HUES6 (cell line): ENCODE results near the gene TRPV2.
"Not testable (repeated sequence)": the region's sequence is repeated elsewhere in the genome, so short reads cannot be mapped to it uniquely, and the experiment has no call there.

Experiments used
- H3K27ac ChIP-seq: 2 replicates; pipeline ENCODE4 v1.7.0; 2013; ENCODE audit warnings: low read depth, mild to moderate bottlenecking, low read length, inconsistent platforms
- H3K27me3 ChIP-seq: 2 replicates; pipeline ENCODE4 v1.6.1; 2013; ENCODE audit warnings: low read length; ENCODE audit not compliant: control insufficient read depth, insufficient read depth
- H3K36me3 ChIP-seq: 2 replicates; pipeline ENCODE4 v1.6.1; 2013; ENCODE audit warnings: low read length; ENCODE audit not compliant: control insufficient read depth, insufficient read depth
- H3K4me1 ChIP-seq: 2 replicates; pipeline ENCODE4 v1.6.1; 2013; ENCODE audit warnings: low read length; ENCODE audit not compliant: control insufficient read depth, insufficient read depth
- H3K4me3 ChIP-seq: 2 replicates; pipeline ENCODE4 v1.5.1; 2013; ENCODE audit warnings: low read depth, low read length
- H3K9ac ChIP-seq: one replicate; pipeline ENCODE4 v1.6.1; 2013; ENCODE audit warnings: mild to moderate bottlenecking, low read length
- H3K9me3 ChIP-seq: 2 replicates; pipeline ENCODE4 v1.6.1; 2013; ENCODE audit warnings: low read depth, low read length; ENCODE audit not compliant: control insufficient read depth, insufficient read depth

The TRPV2 gene

GRCh38 chr17:16438557-16439302 is 23.4 kb downstream of the TRPV2 start:
- peak overlapping the region; percentile 98 for H3K9ac ChIP-seq
- H3K36me3 ChIP-seq, result peaks cover 45% of the 10 kb centered on the region
- no peaks in the 10 kb centered on the region for H3K27me3 ChIP-seq
- H3K4me1 ChIP-seq, result peaks cover 26% of the 10 kb centered on the region
- H3K4me3 ChIP-seq, result peak overlapping the region; percentile 92
- H3K27ac ChIP-seq, result peak overlapping the region; percentile 94
- H3K9me3 ChIP-seq, result no peaks in the 10 kb centered on the region

DNA sequence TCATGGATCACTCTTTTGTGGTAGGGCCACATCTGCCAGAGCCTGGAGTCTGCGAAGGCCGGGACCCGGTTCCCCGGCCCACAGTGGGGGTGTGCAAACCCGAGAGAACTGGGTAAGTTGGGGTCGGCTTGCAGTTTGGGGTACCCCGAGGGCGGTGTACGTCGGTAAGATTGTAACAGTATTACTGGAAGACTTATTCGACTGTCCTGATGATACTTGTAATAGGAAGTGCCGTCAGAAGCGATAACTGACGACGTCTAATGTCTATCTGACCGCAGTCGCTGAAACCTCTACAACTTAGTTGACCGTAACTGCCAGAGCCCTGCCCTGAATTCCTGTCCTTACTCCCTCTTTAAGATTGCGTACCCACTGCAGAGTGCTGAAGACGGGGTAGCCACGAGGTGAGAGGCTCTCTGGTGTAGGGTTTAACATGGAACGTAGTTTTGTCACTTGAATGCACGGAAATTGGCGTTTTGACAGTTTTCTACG is 24.0 kb downstream of the TRPV2 start:
- Histone ChIP-seq H3K27me3 (no peaks in the 10 kb centered on the region), H3K4me3 (peak overlapping the region; percentile 92), H3K9me3 (no peaks in the 10 kb centered on the region), H3K36me3 (peaks cover 51% of the 10 kb centered on the region), H3K9ac (peak overlapping the region; percentile 98), H3K27ac (peak overlapping the region; percentile 94), H3K4me1 (peaks cover 26% of the 10 kb centered on the region)

DNA sequence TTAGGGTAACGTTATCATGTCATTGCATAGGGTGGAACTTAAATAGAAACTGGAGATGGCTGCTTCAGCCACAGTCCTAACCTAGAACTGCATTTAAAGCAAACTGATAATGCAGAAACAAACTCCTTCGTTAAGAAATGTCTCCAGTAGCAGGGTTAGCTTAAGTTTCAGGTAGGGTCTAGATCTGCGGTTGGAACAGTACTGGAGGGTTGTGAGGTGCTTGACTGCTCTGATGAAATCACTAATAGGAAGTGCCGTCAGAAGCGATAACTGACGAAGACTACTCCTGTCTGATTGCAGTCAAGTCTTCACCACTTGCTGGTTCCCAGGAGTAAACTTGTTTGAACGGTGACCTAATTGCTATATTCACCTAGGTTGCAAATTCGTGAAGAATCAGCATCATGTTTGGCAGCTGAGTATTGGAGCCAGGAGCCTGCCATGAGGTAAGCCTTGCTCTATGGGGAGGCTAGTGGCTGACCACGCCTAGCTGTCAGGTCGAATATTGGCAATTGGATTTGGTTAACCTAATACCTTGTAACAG is 24.5 kb downstream of the TRPV2 start:
- Histone ChIP-seq H3K27me3 (no peaks in the 10 kb centered on the region), H3K36me3 (peaks cover 53% of the 10 kb centered on the region), H3K4me3 (peak overlapping the region; percentile 92), H3K27ac (peak overlapping the region; percentile 94), H3K9me3 (no peaks in the 10 kb centered on the region), H3K4me1 (peaks cover 24% of the 10 kb centered on the region), H3K9ac (peak overlapping the region; percentile 98)

DNA sequence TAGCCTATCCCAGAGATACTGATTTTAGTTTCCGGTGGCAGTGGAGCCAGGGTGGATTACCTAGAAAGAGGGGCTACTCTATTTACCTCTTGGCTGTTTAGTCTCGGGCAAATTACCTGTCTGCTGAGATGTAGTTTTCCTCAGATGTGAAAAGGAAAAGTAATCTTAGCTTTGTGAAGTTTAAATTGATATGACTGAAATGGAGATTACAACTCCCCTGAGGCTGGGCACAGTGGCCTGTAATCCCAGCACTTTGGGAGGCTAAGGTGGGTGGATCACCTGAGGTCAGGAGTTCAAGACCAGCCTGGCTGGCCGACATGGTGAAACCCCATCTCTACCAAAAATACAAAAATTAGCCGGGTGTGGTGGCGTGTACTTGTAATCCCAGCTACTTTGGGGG is 25.0 kb downstream of the TRPV2 start:
- Histone ChIP-seq H3K27ac (peak overlapping the region; percentile 94), H3K36me3 (peaks cover 53% of the 10 kb centered on the region), H3K4me3 (peak overlapping the region; percentile 92), H3K9ac (peak overlapping the region; percentile 98), H3K4me1 (peaks cover 22% of the 10 kb centered on the region)
- H3K9me3 ChIP-seq, H3K27me3 ChIP-seq: not testable (repeated sequence)

GRCh38 chr17:16440901-16441629 is 25.7 kb downstream of the TRPV2 start:
- Histone ChIP-seq H3K4me3 (peak overlapping the region; percentile 92; the same call in 1 of the 2 replicates), H3K27me3 (no peaks in the 10 kb centered on the region), H3K27ac (no peak overlapping the region), H3K9me3 (no peaks in the 10 kb centered on the region), H3K9ac (peak overlapping the region; percentile 11), H3K36me3 (peaks cover 58% of the 10 kb centered on the region), H3K4me1 (peaks cover 17% of the 10 kb centered on the region)

- Histone ChIP-seq H3K4me3 (no peak overlapping the region; the same call in 1 of the 2 replicates), H3K9me3 (no peaks in the 10 kb centered on the region), H3K4me1 (peaks cover 17% of the 10 kb centered on the region), H3K27me3 (no peaks in the 10 kb centered on the region), H3K27ac (peak overlapping the region; percentile 14; the same call in 1 of the 2 replicates), H3K36me3 (peaks cover 65% of the 10 kb centered on the region), H3K9ac (peak overlapping the region; percentile 43)
Observed at GRCh38 chr17:16442141-16442540, 26.8 kb downstream of the TRPV2 start.

DNA sequence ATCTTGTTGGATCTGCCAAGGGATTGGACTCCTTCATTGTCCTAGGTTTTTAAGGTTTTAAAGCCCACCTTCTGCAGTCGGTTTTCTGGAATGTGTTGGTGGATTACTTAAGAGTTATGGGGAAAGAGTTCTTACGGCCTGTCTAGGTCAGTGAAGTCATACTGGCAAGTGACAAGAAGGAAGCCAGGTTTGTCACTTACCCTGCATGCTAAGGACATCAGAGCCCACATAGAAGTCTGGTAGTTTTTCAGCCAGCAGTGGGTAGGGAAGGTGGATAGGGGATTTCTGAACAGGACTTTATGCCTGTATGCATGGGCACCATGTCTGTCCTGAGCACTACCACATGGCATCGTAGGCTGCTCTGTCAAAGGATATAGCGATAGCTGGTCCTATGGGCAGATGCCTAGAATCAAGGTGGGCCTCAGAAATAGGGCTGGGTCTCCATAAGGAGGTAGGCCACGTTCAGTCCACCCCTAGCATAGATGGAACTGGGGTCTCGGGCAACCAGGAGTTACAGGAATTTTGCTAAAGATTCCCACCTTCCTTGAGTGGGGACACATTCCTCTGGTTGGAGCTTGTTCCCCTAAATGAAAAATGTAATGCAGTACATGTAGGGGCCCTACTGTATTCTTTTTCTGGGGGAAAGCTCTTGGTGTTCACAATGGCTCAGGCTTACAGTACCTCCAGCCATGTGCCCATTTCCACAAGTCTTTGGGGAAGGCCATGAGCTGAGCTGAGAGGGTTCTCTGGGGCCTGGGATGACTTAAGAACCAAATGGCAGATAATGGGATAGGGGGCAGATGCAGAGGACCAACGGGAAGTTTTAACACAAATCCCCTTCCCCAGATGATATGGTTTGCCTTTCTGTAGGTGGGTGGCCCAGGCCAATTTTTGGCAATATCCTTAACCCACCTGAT is 27.5 kb downstream of the TRPV2 start:
- no peak overlapping the region for H3K4me3 ChIP-seq
- peak overlapping the region; percentile 43 for H3K9ac ChIP-seq
- H3K27me3 ChIP-seq, result no peaks in the 10 kb centered on the region
- peaks cover 70% of the 10 kb centered on the region for H3K36me3 ChIP-seq
- H3K27ac ChIP-seq, result peak overlapping the region; percentile 14; the same call in 1 of the 2 replicates
- H3K4me1 ChIP-seq, result peaks cover 17% of the 10 kb centered on the region
- H3K9me3 ChIP-seq, result no peaks in the 10 kb centered on the region

GRCh38 chr17:16443511-16444257 is 28.3 kb downstream of the TRPV2 start:
- Histone ChIP-seq H3K27me3 (no peaks in the 10 kb centered on the region), H3K27ac (no peak overlapping the region), H3K4me1 (peaks cover 12% of the 10 kb centered on the region), H3K4me3 (no peak overlapping the region), H3K36me3 (peaks cover 79% of the 10 kb centered on the region), H3K9me3 (no peaks in the 10 kb centered on the region), H3K9ac (peak overlapping the region; percentile 32)

GRCh38 chr17:16444258-16444886 is 29.0 kb downstream of the TRPV2 start:
- no peak overlapping the region for H3K4me3 ChIP-seq
- H3K27ac ChIP-seq, result no peak overlapping the region
- H3K27me3 ChIP-seq, result no peaks in the 10 kb centered on the region
- no peaks in the 10 kb centered on the region for H3K9me3 ChIP-seq
- H3K4me1 ChIP-seq, result peaks cover 12% of the 10 kb centered on the region
- peak overlapping the region; percentile 32 for H3K9ac ChIP-seq
- H3K36me3 ChIP-seq, result peaks cover 83% of the 10 kb centered on the region
